NCI-H526 (cell line): ENCODE data around the gene KLHL22.
"Not testable (repeated sequence)": the region's sequence is repeated elsewhere in the genome, so short reads cannot be mapped to it uniquely, and the experiment has no call there.

Source experiments
- DNase-seq, 2 experiments: peaks; one replicate each; lab custom pipeline; 2025; lab: John Stamatoyannopoulos, UW

Gene KLHL22

DNA sequence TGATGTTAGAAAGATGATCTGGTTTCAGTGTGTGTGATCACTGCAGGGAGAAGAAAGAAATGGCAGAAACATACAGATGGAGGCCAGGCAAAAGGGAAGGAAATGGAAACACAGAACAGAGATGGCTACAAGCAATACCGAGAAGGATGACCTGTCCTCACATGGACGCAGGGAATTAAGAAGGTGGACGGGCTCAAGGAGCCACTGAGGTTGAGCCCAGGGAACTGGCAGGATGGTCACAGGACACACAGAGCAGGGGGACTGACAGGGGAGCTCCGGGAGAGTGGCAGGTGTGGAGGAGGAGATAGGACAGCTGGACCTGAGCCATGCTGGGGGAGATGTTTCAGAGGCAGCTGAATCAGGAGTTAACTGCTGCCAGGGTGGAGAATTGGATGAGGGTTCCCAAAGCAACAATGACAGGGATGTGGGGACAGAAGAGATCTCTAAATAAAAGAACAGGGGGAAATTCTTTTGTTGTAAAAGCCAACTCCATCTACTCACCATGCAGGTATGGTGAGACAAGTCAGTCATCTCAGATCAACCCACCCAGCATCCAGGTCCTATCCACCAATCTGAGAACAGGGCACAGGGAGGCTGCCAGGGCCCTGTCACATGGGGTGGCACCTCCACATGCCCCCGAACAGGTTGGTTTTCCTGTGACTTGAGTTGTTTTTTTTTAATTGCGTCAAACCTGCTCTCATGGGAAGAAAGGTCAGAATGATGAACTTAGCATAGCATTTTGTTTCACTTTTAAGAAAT is 26.3 kb downstream of the KLHL22 start:
- DNase-seq: no peak

GRCh38 chr22:20466659-20467379 is 28.8 kb downstream of the KLHL22 start:
- no peak for DNase-seq

DNA sequence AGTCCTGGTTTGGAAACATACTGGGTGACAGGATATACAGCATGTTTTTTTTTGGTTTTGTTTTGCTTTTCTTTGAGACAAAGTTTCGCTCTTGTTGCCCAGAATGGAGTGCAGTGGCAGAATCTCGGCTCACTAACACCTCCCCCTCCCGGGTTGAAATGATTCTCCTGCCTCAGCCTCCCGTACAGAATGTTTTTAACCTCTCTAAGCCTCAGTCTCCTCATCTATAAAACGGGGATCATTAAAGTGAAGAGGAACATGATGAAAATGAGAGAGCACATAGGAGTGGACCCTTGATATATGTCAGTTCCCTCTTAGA is 29.9 kb downstream of the KLHL22 start:
- no peak for DNase-seq

DNA sequence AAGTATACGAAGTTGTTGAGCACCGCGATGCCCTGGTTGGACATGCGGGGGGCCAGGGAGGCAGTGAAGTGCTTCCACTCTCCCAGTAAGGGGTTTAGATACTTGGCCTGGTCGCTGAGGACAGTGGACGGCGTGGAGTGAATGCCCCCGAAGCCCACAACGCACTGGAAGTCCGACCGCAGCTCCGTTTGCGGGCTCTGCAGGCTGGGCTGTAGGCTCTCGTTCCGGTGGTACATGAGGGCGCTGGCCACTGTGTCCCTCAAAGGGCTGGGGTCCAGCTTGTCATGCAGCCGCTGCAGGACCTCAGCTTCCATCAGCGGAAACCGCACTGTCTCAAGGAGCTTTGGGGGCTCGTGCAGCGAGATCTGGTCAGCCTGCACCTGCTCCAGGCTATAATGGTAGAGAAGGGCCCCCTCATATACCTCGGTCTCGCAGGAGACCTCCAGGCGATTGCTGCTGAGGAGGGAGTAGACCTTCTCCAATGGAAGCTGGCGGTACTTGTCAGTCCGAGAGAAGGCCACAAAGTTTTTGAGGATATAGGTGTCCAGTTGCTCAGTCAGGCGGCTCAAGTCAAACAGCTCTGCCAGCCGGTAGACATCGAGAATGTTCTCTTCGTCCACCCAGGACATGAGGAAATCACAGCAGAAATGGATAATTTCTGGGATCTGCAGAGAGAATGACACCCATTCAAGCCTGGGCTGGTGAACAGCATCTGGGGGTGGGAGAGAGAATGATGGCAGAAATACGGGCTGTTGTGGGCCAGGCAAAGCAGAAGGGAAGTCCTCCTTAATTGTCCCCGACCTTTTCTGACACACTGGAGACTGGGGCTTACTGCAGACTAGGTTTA is 30.5 kb downstream of the KLHL22 start:
- no peak for DNase-seq

DNA sequence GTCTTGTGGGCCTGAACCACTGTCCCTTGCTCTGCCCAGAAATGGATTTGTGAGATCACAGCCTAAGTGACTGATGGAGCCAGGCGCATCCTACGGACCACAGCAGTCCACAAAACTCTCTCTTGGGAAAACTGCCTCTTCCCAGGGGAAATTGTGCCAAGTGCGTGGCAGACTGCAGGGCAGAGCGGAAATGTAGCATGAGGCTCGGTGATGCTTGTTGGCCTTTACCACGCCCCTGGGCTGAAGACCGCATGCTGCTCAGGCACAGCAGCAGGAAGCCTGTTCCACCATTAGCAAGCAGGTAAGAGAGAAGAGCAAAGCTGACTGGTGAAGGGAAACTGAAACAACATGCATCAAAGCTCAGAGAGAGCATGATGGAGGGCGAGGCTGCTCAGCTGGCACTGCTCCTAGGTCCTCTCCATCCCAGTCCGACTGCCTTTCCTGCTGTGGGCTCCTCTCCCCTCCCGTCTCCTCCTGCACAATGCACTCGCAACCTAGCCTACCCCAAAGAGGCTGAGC is 31.4 kb downstream of the KLHL22 start:
- no peak for DNase-seq

- no peak for DNase-seq
Observed at GRCh38 chr22:20463324-20464095, 32.1 kb downstream of the KLHL22 start.

DNA sequence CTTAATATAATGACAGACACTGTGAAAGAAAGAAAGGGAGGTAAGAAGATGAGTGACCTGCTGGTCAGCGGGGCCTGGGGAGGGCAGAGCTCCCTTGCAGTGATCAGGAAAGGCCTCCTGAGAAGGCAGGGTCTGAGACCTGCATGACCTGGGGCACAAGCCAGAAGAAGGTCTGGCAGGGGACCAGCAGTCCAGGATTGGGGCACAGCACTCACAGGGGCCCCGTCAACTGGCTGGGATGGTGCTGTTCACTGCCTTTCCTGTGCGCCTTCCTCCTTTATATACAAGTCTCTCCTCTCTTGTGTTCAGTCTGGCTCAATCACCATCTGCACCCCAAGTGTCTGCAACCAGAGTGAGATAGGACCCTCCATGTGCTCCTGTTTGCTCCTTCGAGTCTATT is 35.7 kb downstream of the KLHL22 start:
- no peak for DNase-seq

DNA sequence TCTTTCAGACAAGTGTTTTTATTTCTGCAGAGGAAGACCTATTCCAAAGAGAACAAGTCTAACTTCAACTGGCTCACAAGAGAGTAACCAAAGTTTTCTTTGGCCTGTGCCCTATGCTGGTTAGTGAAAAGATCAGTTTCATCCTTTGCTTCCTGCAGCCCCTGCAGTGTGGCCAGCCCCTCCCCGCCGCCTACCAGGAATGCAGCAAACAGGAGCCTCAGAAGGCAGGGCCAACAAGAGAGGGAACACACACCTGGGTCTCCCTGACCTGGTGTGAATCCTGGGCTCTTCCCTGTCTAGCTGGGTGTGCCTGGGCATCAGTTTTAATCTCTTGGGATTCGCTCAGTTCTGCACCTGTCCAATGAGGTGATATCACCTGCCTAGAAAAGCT is 36.4 kb downstream of the KLHL22 start:
- peak in 1 of 2 experiments; percentile 22 for DNase-seq

GRCh38 chr22:20458530-20459151 is 37.0 kb downstream of the KLHL22 start:
- DNase-seq: no peak

DNA sequence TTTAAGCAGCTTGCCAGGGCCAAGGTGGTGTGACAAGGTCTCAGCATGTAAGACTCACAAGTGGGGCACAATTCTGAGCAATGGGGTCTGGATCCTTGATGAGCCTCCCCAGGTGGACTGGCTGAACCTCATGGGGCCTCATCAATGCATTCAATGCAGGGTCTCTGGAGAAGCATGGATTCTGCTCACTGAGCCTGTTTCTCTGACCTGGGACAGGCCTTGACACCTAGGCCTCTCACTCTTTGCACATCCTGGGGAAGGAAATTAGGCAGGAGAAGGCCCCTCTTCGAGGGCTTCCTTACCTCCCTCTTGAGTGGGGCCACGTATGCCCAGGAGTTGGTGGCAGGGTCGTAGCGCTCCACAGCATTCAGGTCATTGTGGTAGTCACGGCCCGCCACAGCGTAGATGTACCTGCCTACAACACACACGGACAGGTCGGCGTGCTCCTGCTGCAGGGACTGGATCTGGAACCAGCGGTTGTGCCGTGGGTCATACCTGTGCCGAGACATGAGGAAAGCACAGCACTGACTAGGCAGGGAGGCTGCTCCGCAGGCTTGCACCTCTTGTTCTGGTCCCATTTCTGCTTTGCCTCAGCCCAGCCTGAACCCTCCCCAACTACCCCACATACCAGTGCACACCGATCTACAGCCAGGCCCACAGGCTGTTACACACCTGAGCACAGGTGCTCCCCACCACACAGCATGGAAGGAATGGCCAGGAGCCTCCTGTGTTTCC is 37.9 kb downstream of the KLHL22 start:
- DNase-seq: no peak

- DNase-seq: no peak
Observed at GRCh38 chr22:20456722-20457076, 38.9 kb downstream of the KLHL22 start.

- DNase-seq: peak; percentile 59 to 81
Observed at GRCh38 chr22:20456064-20456721, 39.4 kb downstream of the KLHL22 start.

GRCh38 chr22:20455709-20456063 is 39.9 kb downstream of the KLHL22 start:
- no peak for DNase-seq

DNA sequence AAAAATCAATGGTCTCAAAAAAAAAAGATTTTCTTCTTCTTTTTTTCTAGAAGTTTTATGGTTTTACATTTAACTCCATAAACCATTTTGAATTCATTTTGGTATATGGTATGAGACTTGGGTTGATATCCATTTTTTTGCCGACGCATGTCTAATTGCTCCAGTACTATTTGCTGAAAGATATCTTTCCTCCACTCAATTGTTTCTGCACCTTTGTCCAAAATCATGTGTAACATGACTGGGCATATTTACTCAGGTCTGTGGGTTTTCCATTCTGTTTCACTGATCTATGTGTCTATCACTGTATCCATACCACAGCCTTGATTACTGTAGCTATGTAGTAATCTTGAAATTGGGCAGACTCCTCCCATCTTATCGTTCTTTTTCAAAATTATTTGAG is 42.4 kb downstream of the KLHL22 start:
- DNase-seq: no peak

DNA sequence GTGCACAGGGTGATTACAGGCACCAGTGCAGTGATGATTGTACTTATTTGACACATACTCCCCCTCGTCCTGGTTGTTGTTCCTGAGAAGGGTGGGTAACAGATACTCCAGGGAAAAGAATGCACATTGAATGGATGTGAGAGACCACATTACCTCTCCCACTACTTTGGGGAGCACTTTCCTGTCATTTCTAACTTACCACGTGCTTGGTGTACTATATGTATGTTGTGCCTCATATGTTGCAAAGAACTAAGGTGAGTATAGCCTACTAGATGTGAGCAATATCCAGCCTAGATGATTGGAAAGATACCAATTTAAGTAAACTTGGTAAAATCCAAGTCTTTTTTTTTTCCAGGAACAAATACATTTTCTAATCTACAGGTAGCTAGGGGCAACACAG is 43.7 kb downstream of the KLHL22 start:
- DNase-seq: no peak

DNA sequence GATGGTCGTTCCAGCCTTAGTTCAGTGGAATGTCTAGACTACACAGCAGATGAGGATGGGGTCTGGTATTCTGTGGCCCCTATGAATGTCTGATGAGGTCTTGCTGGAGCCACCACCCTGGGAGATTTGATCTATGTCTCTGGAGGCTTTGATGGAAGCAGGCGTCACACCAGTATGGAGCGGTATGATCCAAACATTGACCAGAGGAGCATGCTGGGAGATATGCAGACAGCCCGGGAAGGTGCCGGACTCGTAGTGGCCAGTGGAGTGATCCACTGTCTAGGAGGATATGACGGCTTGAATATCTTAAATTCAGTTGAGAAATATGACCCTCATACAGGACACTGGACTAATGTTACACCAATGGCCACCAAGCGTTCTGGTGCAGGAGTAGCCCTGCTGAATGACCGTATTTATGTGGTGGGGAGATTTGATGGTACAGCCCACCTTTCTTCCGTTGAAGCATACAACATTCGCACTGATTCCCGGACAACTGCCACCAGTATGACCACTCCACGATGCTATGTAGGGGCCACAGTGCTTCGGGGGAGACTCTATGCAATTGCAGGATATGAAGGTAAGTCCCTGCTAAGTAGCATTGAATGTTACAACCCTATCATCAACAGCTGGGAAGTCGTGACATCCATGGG is 44.3 kb downstream of the KLHL22 start:
- DNase-seq: not testable (repeated sequence)

- no peak for DNase-seq
Observed at GRCh38 chr22:20450551-20450906, 45.1 kb downstream of the KLHL22 start.

DNA sequence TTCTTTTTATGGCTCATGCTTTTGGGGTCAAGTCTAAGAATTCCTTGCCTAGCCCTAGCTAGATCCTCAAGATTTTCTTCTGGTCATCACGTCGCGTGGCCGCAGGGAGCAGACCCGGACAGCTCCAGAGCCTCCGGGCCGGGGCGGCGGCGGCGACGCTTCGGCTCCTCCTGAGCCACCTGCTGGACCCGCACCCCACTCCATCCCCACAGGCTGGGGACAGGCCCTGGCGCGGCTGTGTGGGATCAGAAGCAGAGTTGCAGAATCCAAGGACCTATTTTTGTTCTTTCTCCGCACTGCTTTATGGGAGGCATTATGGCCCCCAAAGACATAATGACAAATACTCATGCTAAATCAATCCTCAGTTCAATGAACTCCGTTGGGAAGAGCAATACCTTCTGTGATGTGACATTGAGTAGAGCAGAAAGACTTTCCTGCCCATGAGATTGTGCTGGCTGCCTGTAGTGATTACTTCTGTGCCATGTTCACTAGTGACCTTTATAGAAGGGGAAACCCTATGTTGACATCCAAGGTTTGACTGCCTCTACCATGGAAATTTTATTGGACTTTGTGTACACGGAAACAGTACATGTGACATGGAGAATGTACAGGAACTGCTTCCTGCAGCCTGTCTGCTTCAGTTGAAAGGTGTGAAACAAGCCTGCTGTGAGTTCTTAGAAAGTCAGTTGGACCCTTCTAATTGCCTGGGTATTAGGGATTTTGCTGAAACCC is 45.6 kb downstream of the KLHL22 start:
- DNase-seq: no peak

GRCh38 chr22:20448630-20449029 is 47.0 kb downstream of the KLHL22 start:
- DNase-seq: no peak
